ENCODE results near the gene MAML2.

The MAML2 gene

GRCh38 chr11:96318850-96319249 is 24.1 kb downstream of the MAML2 start:
- no peak for TF ChIP-seq CTCF (conservative IDR thresholded peaks at IDR 0.05; ENCODE audit: control insufficient read depth, insufficient read depth, low read depth, low read length)
- H3K4me3 ChIP-seq (ENCODE audit: control insufficient read depth, low read depth, low read length) = no peak overlapping the region
- DNase-seq (ENCODE audit: low read depth) = no peak

GRCh38 chr11:96318399-96318798 is 24.6 kb downstream of the MAML2 start:
- no peak overlapping the region for H3K4me3 ChIP-seq (ENCODE audit: control insufficient read depth, low read depth, low read length)
- DNase-seq (ENCODE audit: low read depth) = no peak
- TF ChIP-seq CTCF (conservative IDR thresholded peaks at IDR 0.05; ENCODE audit: control insufficient read depth, insufficient read depth, low read depth, low read length) = no peak

- DNase-seq (ENCODE audit: low read depth) = no peak
- no peak for TF ChIP-seq CTCF (conservative IDR thresholded peaks at IDR 0.05; ENCODE audit: control insufficient read depth, insufficient read depth, low read depth, low read length)
- H3K4me3 ChIP-seq (ENCODE audit: control insufficient read depth, low read depth, low read length) = no peak overlapping the region
Observed at GRCh38 chr11:96317985-96318384, 25.0 kb downstream of the MAML2 start.

- no peak for DNase-seq (ENCODE audit: low read depth)
- H3K4me3 ChIP-seq (ENCODE audit: control insufficient read depth, low read depth, low read length) = no peak overlapping the region
- TF ChIP-seq CTCF (conservative IDR thresholded peaks at IDR 0.05; ENCODE audit: control insufficient read depth, insufficient read depth, low read depth, low read length) = no peak
Observed at GRCh38 chr11:96317571-96317970, 25.4 kb downstream of the MAML2 start.

- no peak overlapping the region for H3K4me3 ChIP-seq (ENCODE audit: control insufficient read depth, low read depth, low read length)
- DNase-seq (ENCODE audit: low read depth) = no peak
- no peak for TF ChIP-seq CTCF (conservative IDR thresholded peaks at IDR 0.05; ENCODE audit: control insufficient read depth, insufficient read depth, low read depth, low read length)
Observed at GRCh38 chr11:96316869-96317268, 26.1 kb downstream of the MAML2 start.

GRCh38 chr11:96315476-96315875 is 27.5 kb downstream of the MAML2 start:
- no peak overlapping the region for H3K4me3 ChIP-seq (ENCODE audit: control insufficient read depth, low read depth, low read length)
- no peak for DNase-seq (ENCODE audit: low read depth)
- TF ChIP-seq CTCF (conservative IDR thresholded peaks at IDR 0.05; ENCODE audit: control insufficient read depth, insufficient read depth, low read depth, low read length) = no peak

- no peak overlapping the region for H3K4me3 ChIP-seq (ENCODE audit: control insufficient read depth, low read depth, low read length)
- no peak for TF ChIP-seq CTCF (conservative IDR thresholded peaks at IDR 0.05; ENCODE audit: control insufficient read depth, insufficient read depth, low read depth, low read length)
- no peak for DNase-seq (ENCODE audit: low read depth)
Observed at GRCh38 chr11:96314326-96315020, 28.5 kb downstream of the MAML2 start.
